Stimulated activated CD8-positive, alpha-beta memory T cell treated with anti-CD3 and anti-CD28 coated beads, Interleukin-2, amount 100 ng/mL, for 1 hour (primary cell): Measurements from ENCODE around the gene DDX51.
"Not testable (repeated sequence)": the region's sequence is repeated elsewhere in the genome, so short reads cannot be mapped to it uniquely, and the experiment has no call there.

ENCODE experiments used
- DNase-seq, 2 donors: peaks; one replicate each; pipeline ENCODE4 v3.0.0-alpha.2; 2020; ENCODE audit warnings: low read depth in 2 of 2

Gene DDX51

DNA sequence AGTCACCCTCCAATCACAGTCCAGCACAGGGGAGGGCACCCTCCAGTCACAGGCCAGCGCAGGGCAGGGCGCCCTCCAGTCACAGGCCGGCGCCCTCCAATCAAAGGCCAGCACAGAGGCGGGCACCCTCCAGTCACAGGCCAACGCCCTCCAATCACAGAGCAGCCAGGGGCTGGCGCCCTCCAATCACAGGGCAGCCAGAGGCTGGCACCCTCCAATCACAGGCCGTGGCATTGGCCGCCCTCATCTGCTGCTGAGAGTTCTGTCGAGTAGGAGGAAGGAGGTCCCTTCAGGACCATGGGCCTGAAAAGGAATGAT, 26.6 kb downstream of the DDX51 start:
- no peak for DNase-seq

GRCh38 chr12:132116709-132117557, 27.2 kb downstream of the DDX51 start:
- DNase-seq = no peak

GRCh38 chr12:132115500-132115899, 28.6 kb downstream of the DDX51 start:
- no peak for DNase-seq

GRCh38 chr12:132114667-132115066, 29.5 kb downstream of the DDX51 start:
- DNase-seq = no peak

DNA sequence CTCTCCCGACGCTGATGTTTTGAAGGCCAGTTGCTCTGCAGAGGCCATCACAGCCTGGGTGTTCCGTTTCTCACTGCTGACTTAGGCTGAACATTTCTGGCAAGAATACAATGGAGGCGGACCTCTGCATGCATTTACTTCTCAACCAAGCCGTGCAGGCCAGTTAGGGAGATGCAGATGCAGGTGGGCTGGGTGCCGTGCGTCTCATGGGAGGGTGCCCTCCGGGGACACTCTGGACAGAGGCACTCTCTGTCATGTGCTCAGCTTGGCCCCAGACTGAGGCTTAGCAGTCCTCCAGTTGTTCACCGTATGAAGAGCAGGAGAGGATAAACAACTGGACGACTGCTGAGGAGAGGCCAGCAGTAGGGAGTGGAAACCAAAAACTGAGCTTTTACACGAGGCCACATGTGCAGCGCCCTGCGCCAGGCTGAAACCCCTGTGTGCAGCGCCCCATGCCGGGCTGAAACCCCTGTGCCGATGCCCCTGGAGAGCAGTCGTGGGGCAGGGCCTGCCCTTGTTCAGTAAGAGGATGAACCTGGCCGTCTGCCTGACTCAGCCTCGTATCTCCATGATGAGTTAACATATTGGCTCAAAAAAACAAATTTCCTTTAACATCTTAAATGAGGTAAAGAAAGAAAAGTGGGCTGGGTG, 32.3 kb downstream of the DDX51 start:
- DNase-seq = no peak

- DNase-seq = no peak
These were observed 33.4 kb downstream of the DDX51 start for GRCh38 chr12:132110677-132111076.

- DNase-seq = no peak
These were observed 34.4 kb downstream of the DDX51 start for GRCh38 chr12:132109741-132110140.

DNA sequence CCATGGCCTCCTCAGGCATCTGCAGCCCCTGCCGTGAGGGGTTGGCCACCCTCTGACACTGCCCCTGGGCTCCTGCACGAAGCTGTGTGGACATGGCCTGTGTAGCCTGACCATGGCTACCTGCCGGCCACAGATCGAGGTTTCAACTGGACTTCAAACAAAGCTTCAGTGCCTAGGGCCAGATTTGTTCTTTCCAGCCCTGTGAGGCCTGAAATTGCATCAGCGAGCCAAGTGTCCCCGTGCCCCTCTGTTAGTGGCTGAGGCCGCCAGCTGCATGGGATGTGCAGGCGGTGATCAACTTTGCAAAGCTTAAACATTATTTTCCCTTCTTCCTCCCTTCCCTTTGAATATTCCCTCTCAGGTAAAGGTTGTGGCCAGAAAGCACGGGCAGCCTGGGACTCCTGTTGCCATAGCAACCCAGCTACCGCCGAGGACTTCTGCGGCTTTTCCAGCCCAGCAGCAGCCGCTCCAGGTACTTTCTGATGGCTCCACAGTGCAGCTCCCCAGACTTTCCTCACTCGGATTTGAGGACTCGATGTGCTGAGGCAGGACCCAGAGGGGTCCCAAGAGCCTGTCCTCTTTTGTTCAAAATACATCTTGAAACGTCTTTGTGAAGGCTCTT, 35.8 kb downstream of the DDX51 start:
- DNase-seq = no peak

GRCh38 chr12:132106921-132107320, 37.2 kb downstream of the DDX51 start:
- DNase-seq = no peak

DNA sequence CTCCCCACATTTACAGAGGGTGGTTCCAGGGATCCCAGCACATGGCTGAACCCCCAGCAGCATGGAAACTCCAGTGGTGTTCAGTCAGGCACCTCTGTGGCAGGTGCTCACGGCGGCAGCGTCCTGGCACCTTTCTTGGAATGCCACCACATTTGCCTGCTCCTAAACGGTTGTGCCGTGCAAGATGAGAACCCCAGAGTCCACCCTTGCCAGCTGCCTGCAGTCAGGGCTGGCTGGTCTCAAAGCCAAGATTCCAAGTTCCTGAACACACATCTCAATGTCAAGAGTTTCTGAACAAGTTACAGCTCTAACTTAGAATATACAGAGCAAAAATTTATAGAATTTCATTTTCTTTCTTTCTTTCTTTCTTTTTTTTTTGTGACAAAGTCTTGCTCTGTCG, 38.7 kb downstream of the DDX51 start:
- DNase-seq = no peak

- no peak for DNase-seq
These were observed 40.4 kb downstream of the DDX51 start for GRCh38 chr12:132103542-132104308.

DNA sequence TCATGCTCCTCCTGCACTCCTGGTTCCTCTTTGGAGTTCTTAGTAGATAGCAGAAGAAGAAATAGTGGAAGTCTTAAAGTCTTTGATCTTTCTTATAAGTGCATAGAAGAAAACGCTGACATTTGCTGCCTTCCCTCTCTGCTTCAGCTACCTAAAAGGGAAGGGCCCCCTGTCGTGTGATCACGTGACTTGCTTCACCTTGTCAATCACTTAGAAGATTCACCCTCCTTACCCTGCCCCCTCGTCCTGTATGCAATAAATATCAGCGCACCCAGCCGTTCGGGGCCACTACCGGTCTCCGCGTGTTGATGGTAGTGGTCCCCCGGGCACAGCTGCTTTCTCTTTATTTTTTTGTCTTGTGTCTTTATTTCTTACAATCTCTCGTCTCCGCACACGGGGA, 41.0 kb downstream of the DDX51 start:
- DNase-seq = not testable (repeated sequence)

DNA sequence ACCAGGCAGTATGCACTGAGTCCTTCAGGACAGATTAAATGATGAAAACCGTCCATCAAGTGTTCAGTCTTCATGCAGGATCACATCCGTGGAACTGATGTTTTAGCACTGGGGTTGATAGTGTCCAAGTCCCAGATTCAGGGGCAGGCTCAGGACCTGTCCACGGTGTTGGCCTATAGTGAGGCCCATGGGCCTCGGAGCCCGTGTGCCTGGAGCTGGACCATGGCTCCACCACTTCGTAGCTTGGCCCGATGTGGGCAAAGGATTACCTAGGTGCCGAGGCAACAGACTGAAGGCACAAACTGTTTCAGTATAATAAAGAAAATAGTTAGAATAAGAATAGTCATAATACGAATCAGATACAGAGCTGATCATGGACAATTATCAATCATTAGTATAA, 41.8 kb downstream of the DDX51 start:
- no peak for DNase-seq

DNA sequence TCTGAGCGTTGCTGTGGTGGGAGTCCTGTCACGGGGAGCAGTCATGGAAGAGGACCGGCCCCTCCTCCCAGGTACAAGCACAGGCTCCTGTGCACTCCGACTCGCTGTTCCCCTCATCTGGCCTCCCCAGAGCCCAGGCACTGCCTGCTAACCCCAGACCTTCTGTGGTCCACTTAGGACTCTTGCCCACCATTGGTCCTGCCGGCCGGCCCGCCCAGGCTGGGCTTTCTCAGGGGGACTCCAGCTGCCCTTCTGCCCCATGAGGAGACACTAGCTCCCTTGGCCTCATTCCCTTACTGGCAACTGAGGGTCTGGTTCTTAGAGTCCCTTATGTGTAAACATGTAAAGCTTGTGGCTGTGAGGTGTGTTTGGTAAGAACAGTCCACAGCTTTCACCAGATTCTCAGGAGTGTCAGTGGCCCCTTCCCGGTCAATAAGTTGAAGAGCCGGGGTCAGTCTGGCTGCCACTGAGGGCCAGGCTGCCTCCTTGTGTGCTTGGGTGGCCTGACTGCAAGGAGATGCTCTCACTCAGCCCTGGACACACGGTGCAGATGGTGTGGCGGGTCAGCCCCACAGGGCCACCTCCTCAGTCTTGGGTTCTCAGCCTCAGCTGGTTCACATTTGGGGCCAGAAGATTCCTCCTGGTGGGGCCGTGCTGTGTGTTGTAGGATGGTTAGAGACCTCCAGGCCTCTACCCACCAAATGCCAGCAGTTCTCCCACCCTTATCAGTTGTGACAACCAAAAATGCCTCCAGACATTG, 43.6 kb downstream of the DDX51 start:
- DNase-seq = no peak

GRCh38 chr12:132099739-132100138, 44.4 kb downstream of the DDX51 start:
- no peak for DNase-seq

DNA sequence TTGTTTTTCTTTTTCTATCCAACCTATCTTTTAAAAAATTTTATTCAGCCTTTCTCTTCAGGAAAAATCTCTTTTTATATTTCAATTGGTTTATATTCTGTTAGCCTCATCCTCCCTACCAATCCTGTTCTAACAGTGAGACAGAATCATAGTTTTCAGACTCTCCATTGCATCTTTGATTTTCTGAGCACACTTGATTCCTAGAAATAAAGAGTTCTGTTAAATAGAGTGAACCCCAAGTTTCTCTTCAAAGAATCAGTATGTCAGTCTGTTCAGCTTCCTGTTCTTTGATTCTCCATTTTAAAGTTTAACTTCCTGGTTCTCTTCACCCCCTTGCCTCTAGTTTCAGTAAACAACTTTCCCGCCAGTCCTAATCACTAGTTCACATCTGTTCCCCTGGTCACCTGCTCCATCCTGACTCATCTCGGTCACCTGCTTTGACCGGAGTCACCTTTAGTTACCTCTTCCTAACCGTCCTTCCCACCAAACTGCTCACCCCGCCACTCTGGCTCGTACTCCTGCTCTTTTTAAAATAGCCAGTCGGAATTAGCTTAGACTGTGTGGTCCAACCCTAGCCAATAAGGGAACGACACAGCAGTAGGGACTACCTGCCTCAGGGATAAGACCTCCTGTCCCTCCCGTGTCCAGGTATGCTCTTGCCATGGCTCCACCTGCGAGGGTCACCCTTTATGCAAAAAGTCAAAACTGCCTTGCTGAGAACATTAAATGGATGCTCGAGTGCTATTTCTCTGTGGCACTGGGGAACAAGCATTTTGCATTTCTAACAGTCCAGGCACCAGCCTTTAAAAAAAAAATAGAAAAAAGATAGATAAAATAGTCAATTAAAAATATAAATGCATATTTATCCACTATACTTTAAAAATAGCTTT, 48.4 kb downstream of the DDX51 start:
- DNase-seq = no peak

- DNase-seq = no peak
These were observed 49.7 kb downstream of the DDX51 start for GRCh38 chr12:132094269-132094891.

DNA sequence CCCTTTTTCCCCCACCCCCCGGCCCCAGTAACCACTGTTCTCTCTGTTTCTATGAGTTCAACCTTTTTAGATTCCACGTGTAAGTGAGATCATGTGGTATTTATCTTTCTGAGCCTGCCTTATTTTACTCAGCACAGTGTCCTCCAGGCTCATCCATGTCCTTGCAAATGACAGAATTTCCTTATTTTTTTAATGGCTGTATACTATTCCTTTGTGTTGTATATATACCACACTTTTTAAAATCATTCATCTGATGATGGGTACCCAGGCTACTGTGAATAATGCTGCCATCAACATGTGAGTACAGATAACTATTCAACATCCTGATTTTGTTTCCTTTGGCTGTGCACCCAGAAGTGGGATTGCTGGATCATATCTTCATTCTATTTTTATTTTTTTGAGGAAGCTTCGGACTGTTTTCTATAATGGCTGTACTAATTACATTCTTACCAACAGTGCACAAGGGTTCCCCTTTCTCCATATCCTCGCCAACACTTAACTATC, 54.7 kb downstream of the DDX51 start:
- DNase-seq = no peak
